Measurements from ENCODE around the gene FARS2.

The FARS2 gene

GRCh38 chr6:5767471-5767870, 506.2 kb downstream of the FARS2 start:
- no peak overlapping the region for H3K4me3 ChIP-seq (ENCODE audit: low read length)
- TF ChIP-seq EZH2phosphoT487 (IDR thresholded peaks at IDR 0.05; ENCODE audit: low read depth): no peak
- TF ChIP-seq, protein P1, sequence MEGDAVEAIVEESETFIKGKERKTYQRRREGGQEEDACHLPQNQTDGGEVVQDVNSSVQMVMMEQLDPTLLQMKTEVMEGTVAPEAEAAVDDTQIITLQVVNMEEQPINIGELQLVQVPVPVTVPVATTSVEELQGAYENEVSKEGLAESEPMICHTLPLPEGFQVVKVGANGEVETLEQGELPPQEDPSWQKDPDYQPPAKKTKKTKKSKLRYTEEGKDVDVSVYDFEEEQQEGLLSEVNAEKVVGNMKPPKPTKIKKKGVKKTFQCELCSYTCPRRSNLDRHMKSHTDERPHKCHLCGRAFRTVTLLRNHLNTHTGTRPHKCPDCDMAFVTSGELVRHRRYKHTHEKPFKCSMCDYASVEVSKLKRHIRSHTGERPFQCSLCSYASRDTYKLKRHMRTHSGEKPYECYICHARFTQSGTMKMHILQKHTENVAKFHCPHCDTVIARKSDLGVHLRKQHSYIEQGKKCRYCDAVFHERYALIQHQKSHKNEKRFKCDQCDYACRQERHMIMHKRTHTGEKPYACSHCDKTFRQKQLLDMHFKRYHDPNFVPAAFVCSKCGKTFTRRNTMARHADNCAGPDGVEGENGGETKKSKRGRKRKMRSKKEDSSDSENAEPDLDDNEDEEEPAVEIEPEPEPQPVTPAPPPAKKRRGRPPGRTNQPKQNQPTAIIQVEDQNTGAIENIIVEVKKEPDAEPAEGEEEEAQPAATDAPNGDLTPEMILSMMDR (IDR thresholded peaks at IDR 0.05; ENCODE audit: low read depth, low read length): no peak
- peaks cover 20% of the 10 kb centered on the region for H3K4me1 ChIP-seq (ENCODE audit: low read length)

GRCh38 chr6:5771211-5771610, 509.9 kb downstream of the FARS2 start:
- Histone ChIP-seq H3K4me1 (ENCODE audit: low read length) (no peaks in the 10 kb centered on the region; the same call in 1 of the 2 replicates), H3K36me3 (replicated peaks; ENCODE audit: low read depth, low read length) (no peaks in the 10 kb centered on the region), H3K4me3 (ENCODE audit: low read length) (no peak overlapping the region), H3K9me3 (ENCODE audit: insufficient read depth, low read length) (no peaks in the 10 kb centered on the region), H3K27me3 (ENCODE audit: low read depth, low read length) (no peaks in the 10 kb centered on the region), H3K4me2 (ENCODE audit: low read length) (no peak overlapping the region), H4K20me1 (ENCODE audit: insufficient read depth, low read length) (no peaks in the 10 kb centered on the region), H3K27ac (ENCODE audit: low read length) (no peak overlapping the region), H3K9ac (ENCODE audit: low read length) (no peak overlapping the region), H2AFZ (ENCODE audit: low read depth, low read length) (no peak overlapping the region), H3K79me2 (ENCODE audit: low read length) (no peaks in the 10 kb centered on the region)
- TF ChIP-seq, protein P1 (IDR thresholded peaks at IDR 0.05; ENCODE audit: low read depth, low read length): no peak

More at GRCh38 chr6:5767471-5767870, 506.2 kb downstream of the FARS2 start:
- H3K36me3 ChIP-seq (replicated peaks; ENCODE audit: low read depth, low read length): no peaks in the 10 kb centered on the region
- H3K27ac ChIP-seq (ENCODE audit: low read length): no peak overlapping the region
- H4K20me1 ChIP-seq (ENCODE audit: insufficient read depth, low read length): no peaks in the 10 kb centered on the region
- H3K9me3 ChIP-seq (ENCODE audit: insufficient read depth, low read length): no peaks in the 10 kb centered on the region
- H3K27me3 ChIP-seq (ENCODE audit: low read depth, low read length): no peaks in the 10 kb centered on the region
- H3K79me2 ChIP-seq (ENCODE audit: low read length): no peaks in the 10 kb centered on the region
- no peak overlapping the region for H3K4me2 ChIP-seq (ENCODE audit: low read length)
- no peak overlapping the region for H3K9ac ChIP-seq (ENCODE audit: low read length)
- H2AFZ ChIP-seq (ENCODE audit: low read depth, low read length): no peak overlapping the region

- no peak overlapping the region for H3K4me3 ChIP-seq (ENCODE audit: low read length)
- no peaks in the 10 kb centered on the region; the same call in 1 of the 2 replicates for H3K4me1 ChIP-seq (ENCODE audit: low read length)
- H3K9ac ChIP-seq (ENCODE audit: low read length): no peak overlapping the region
- no peaks in the 10 kb centered on the region for H3K79me2 ChIP-seq (ENCODE audit: low read length)
- no peak overlapping the region for H2AFZ ChIP-seq (ENCODE audit: low read depth, low read length)
- TF ChIP-seq, protein P1 (IDR thresholded peaks at IDR 0.05; ENCODE audit: low read depth, low read length): no peak
- no peak for TF ChIP-seq EZH2phosphoT487 (IDR thresholded peaks at IDR 0.05; ENCODE audit: low read depth)
- H3K9me3 ChIP-seq (ENCODE audit: insufficient read depth, low read length): no peaks in the 10 kb centered on the region
- no peaks in the 10 kb centered on the region for H3K36me3 ChIP-seq (replicated peaks; ENCODE audit: low read depth, low read length)
- H3K27ac ChIP-seq (ENCODE audit: low read length): no peak overlapping the region
- H4K20me1 ChIP-seq (ENCODE audit: insufficient read depth, low read length): no peaks in the 10 kb centered on the region
- no peaks in the 10 kb centered on the region for H3K27me3 ChIP-seq (ENCODE audit: low read depth, low read length)
- no peak overlapping the region for H3K4me2 ChIP-seq (ENCODE audit: low read length)
These were observed 510.6 kb downstream of the FARS2 start for GRCh38 chr6:5771759-5772390.

DNA sequence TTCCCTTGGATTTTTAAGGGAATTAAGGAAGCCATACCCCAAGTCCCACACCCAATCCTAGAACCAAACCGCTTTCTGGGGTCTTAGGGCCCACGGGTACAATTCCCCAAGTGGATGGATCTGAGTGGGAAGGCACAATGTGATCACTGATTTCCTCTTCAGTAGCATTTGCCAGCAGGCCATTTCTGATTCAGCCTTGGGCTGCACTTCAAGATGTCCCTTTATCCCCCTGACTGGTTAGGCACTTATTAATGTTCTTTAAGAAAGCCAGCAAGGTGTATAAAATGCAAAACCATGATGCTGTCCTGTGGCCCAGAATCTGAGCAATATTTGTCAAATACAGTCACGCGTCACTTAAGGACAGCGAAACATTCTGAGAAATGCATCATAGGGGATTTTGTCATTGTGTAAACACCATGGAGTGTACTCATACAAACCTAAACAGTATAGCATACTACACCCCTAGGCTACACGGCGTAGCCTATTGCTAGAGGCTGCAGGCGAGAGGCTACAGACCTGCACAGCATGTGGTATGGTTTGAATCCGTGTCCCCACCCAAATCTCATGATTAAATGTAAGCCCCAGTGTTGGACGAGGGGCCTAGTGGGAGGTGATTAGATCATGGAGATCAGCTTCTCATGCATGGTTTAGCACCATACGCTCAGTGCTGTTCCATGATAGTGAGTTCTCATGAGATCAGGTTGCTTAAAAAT, 511.3 kb downstream of the FARS2 start:
- Histone ChIP-seq H4K20me1 (ENCODE audit: insufficient read depth, low read length) (no peaks in the 10 kb centered on the region), H3K36me3 (replicated peaks; ENCODE audit: low read depth, low read length) (no peaks in the 10 kb centered on the region), H3K4me2 (ENCODE audit: low read length) (no peak overlapping the region), H3K9ac (ENCODE audit: low read length) (no peak overlapping the region), H3K27ac (ENCODE audit: low read length) (no peak overlapping the region), H2AFZ (ENCODE audit: low read depth, low read length) (no peak overlapping the region), H3K4me3 (ENCODE audit: low read length) (no peak overlapping the region), H3K27me3 (ENCODE audit: low read depth, low read length) (peaks cover 5% of the 10 kb centered on the region; the same call in 1 of the 2 replicates), H3K4me1 (ENCODE audit: low read length) (peaks cover under 1% of the 10 kb centered on the region), H3K79me2 (ENCODE audit: low read length) (no peaks in the 10 kb centered on the region), H3K9me3 (ENCODE audit: insufficient read depth, low read length) (no peaks in the 10 kb centered on the region)
- no peak for TF ChIP-seq EZH2phosphoT487 (IDR thresholded peaks at IDR 0.05; ENCODE audit: low read depth)
- TF ChIP-seq, protein P1 (IDR thresholded peaks at IDR 0.05; ENCODE audit: low read depth, low read length): no peak

All from OCI-LY3 (cell line).